GM10248 (cell line): ENCODE data around the gene APOC1.

Source experiments
- CTCF ChIA-PET: fragments of 300-600 bp; sonication (Branson Sonifier 250); formaldehyde crosslinking; extraction: SDS; loops from one replicate; lab custom pipeline; 2021; ENCODE audit warnings: antibody characterized with exemption; lab: Yijun Ruan, JAX
- POLR2A ChIA-PET: fragments of 350-650 bp; sonication (Branson Sonifier 250); formaldehyde crosslinking; extraction: SDS; loops from one replicate; lab custom pipeline; 2020; ENCODE audit warnings: antibody characterized with exemption; lab: Yijun Ruan, JAX
- DNase-seq: peaks from one replicate; pipeline ENCODE4 v3.0.0; 2012; ENCODE audit errors: extremely low spot score
- TF ChIP-seq, protein P1 (sequence below): IDR thresholded peaks from 2 replicates; pipeline ENCODE4 v1.5.1; 2012; ENCODE audit warnings: mild to moderate bottlenecking, low read depth; ENCODE audit errors: extremely low read depth, missing control alignments, control extremely low read depth

The APOC1 gene

DNA sequence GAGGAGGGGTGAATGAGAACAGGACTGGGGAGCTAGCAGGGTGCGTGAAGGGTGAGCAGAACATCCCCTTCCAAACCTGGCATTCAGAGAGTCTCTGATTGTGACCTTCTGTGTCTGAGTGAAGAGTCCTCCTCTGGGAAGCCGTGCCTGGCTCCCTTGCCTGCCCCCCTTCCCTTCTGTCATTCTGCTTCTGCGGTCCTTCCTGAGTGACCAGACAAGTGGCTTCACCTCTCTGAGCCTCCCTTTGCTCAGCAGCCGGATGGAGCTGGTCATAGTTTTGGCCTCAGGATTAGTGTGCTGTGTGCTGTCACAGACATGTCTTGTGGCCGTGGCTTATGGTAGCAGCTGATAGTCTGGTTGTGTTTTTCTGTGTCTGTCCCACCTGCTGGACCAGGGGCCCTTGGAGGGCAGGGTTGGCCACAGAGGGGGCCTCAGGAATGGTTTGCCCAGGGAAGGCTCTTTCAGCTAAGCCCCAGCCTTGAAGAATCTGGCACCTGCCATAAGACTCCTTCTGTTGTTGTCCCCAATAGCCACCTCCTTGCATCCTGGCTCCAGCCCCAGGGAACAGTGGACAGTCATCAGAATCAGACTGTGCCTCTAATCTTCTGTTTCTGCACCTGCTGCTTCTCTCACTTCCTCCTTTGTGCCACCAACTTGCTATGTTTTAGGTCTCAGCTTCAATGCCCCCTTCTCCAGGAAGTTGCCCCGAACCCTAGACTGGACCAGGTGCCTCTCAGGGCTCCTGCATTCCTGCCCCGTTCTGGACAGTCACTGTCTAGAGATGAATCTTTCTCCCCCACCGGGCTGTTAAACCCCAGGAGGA lies 46.7 kb downstream of the APOC1 start:
- ChIA-PET CTCF (interaction anchor here (1.0 to 2.0 kb wide), 4 partner anchors 9 to 226 kb away, joined by 3 to 12 read pairs (median 4); no protein-coding TSS in a partner anchor), POLR2A (no interaction called here)

GRCh38 chr19:44961821-44962220 lies 47.4 kb downstream of the APOC1 start:
- CTCF ChIA-PET: interaction anchor here (1.3 to 2.0 kb wide), 3 partner anchors 7 to 10 kb away, joined by 3 to 12 read pairs (median 7); partner anchors contain the start of gene CLPTM1
- no peak for DNase-seq
- TF ChIP-seq, protein P1, sequence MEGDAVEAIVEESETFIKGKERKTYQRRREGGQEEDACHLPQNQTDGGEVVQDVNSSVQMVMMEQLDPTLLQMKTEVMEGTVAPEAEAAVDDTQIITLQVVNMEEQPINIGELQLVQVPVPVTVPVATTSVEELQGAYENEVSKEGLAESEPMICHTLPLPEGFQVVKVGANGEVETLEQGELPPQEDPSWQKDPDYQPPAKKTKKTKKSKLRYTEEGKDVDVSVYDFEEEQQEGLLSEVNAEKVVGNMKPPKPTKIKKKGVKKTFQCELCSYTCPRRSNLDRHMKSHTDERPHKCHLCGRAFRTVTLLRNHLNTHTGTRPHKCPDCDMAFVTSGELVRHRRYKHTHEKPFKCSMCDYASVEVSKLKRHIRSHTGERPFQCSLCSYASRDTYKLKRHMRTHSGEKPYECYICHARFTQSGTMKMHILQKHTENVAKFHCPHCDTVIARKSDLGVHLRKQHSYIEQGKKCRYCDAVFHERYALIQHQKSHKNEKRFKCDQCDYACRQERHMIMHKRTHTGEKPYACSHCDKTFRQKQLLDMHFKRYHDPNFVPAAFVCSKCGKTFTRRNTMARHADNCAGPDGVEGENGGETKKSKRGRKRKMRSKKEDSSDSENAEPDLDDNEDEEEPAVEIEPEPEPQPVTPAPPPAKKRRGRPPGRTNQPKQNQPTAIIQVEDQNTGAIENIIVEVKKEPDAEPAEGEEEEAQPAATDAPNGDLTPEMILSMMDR: no peak
- POLR2A ChIA-PET: interaction anchor here (0.6 kb wide), 1 partner anchor 37 kb away, joined by 3 read pairs; no protein-coding TSS in a partner anchor

More for the DNA sequence above, 46.7 kb downstream of the APOC1 start:
- TF ChIP-seq, protein P1: no peak
- no peak for DNase-seq

GRCh38 chr19:44968118-44968517 lies 53.7 kb downstream of the APOC1 start:
- TF ChIP-seq, protein P1: no peak
- CTCF ChIA-PET: no interaction called here
- POLR2A ChIA-PET: no interaction called here
- DNase-seq: no peak

DNA sequence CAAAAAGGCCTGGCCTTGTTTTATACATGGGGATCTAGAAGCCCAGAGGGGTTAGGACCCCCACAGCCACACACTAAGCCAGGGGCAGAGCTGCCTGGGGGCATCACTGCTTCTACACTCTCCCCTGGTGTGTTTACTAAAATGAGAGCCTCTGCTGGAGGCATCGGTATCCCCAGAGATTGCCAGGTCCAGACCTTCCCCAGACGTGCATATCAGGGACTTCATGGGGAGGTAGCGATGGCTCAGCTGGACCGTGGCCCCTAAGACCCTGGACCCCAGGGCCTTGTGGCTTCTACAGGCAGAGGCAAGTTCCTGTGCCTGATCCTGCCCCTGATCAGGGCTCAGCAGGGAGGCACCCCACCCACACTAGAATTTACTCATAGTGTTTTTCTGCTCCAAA lies 54.3 kb downstream of the APOC1 start:
- ChIA-PET POLR2A (no interaction called here), CTCF (no interaction called here)
- DNase-seq: no peak
- TF ChIP-seq, protein P1: no peak
